ENCODE measurements around the gene UBE3A. TPM values are rescaled to one million over a fixed set of nuclear protein-coding genes. Genes with fewer than 3 reads are reported as not detected.

The UBE3A gene
- total RNA-seq, 1 experiment from 2014 or later: 104 TPM

DNA sequence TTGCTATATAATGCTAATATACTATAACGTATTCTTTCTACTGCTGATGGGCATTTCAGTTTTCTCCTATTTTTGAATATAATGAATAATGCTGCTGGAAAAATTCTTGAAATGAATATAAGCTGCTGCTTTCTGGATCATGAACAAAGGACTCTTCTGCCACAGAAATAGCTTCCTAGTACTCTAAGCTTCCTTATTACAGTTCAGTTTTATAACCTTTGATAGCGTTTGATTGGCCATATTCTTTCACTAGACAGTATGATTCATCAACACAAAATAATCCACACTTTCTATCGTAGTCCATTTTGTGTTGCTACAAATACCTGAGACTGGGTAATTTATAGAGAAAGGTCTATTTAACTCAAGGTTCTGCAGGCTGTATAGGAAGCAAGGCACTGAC is 16.4 kb upstream of the UBE3A start:
- H3K9me2 ChIP-seq (ENCODE audit: insufficient read depth): no peaks in the 10 kb centered on the region
- intact Hi-C loops (cut with micrococcal nuclease): loop anchor here (10.0 kb wide), 1 partner anchor 150 kb away; no protein-coding TSS in a partner anchor

DNA sequence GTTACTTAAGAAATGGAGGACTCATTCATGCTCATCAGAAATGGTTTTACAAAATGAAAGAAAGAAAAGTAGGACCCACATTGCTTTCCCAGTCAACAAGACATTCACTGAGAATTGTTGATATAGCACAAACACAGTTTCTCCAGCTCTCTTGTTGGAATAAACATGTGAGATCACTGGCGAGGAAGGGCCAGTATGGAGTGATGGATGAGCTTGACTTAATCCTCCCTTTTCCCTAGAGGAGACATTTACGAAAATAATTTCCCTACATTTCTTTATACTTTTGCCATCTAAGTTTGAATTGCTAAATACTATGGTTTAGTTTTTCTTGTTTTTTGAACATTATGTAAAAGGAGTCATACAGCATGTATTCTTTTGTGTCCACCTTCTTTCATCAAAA is 15.9 kb upstream of the UBE3A start:
- ChIA-PET RAD21 (ENCODE audit: low non-redundant PET in 1 of 2, low total read pairs in 2 of 2, uncharacterized antibody in 2 of 2, unreplicated experiment in 2 of 2) (no interaction called here), POLR2A (no interaction called here), CTCF (no interaction called here)
- Histone ChIP-seq H3K9me2 (ENCODE audit: insufficient read depth) (no peaks in the 10 kb centered on the region), H3K9ac (ENCODE audit: low read length) (no peak overlapping the region), H2AFZ (ENCODE audit: low read depth, low read length, poor library complexity, severe bottlenecking) (no peak overlapping the region), H3K79me2 (ENCODE audit: insufficient read depth, low read length) (no peaks in the 10 kb centered on the region), H3K4me2 (ENCODE audit: low read length) (no peak overlapping the region), H3K36me3 (ENCODE audit: control insufficient read depth in 1 of 2, insufficient read depth in 2 of 2, low read length in 2 of 2) (no peaks in the 10 kb centered on the region), H3K9me3 (ENCODE audit: control insufficient read depth in 1 of 2, insufficient read depth in 1 of 2, low read depth in 1 of 2, low read length in 2 of 2) (peaks cover 9 to 11% of the 10 kb centered on the region in 2 experiments; a peak in 2 of 4 replicates), H3K4me1 (ENCODE audit: control insufficient read depth in 1 of 2, insufficient read depth in 2 of 2, low read length in 2 of 2) (no peaks in the 10 kb centered on the region), H4K20me1 (ENCODE audit: insufficient read depth) (no peaks in the 10 kb centered on the region), H3K4me3 (replicated peaks in 1 of 2; ENCODE audit: low read depth in 1 of 2, low read length in 2 of 2) (no peak overlapping the region), H3K27me3 (ENCODE audit: insufficient read depth, low read length) (no peaks in the 10 kb centered on the region), H3K27ac (ENCODE audit: low read depth, low read length) (no peak overlapping the region)
- BruUV-seq (replicated peaks): no TSS peak
- DNase-seq (ENCODE audit: low read depth, low spot score) (no peak), ATAC-seq (no peak)
- TF ChIP-seq ZNF274 (IDR thresholded peaks at IDR 0.05; ENCODE audit: low read depth, low read length) (no peak), RAD21 (IDR thresholded peaks at IDR 0.05; ENCODE audit: low read depth) (no peak), ZFX (IDR thresholded peaks at IDR 0.05) (no peak), SIN3A (IDR thresholded peaks at IDR 0.05; ENCODE audit: low read depth) (no peak), POLR2A (IDR thresholded peaks at IDR 0.05; ENCODE audit: borderline replicate concordance, extremely low read depth, insufficient read depth, insufficient read length) (no peak), CEBPB (IDR thresholded peaks at IDR 0.05; ENCODE audit: low read depth) (no peak), TCF7L2 (IDR thresholded peaks at IDR 0.05; ENCODE audit: borderline replicate concordance, extremely low read depth, insufficient read depth, insufficient read length) (no peak), EGR1 (IDR thresholded peaks at IDR 0.05; ENCODE audit: low read depth) (no peak), SP1 (IDR thresholded peaks at IDR 0.05; ENCODE audit: low read depth) (no peak), EZH2phosphoT487 (IDR thresholded peaks at IDR 0.05; ENCODE audit: borderline replicate concordance) (no peak), FOSL1 (IDR thresholded peaks at IDR 0.05; ENCODE audit: low read depth) (no peak), JUND (IDR thresholded peaks at IDR 0.05) (no peak), POLR2AphosphoS5 (IDR thresholded peaks at IDR 0.05; ENCODE audit: low read depth, low read length) (no peak), ELF1 (IDR thresholded peaks at IDR 0.05; ENCODE audit: borderline replicate concordance, low read depth) (no peak)
- TF ChIP-seq, protein P1, sequence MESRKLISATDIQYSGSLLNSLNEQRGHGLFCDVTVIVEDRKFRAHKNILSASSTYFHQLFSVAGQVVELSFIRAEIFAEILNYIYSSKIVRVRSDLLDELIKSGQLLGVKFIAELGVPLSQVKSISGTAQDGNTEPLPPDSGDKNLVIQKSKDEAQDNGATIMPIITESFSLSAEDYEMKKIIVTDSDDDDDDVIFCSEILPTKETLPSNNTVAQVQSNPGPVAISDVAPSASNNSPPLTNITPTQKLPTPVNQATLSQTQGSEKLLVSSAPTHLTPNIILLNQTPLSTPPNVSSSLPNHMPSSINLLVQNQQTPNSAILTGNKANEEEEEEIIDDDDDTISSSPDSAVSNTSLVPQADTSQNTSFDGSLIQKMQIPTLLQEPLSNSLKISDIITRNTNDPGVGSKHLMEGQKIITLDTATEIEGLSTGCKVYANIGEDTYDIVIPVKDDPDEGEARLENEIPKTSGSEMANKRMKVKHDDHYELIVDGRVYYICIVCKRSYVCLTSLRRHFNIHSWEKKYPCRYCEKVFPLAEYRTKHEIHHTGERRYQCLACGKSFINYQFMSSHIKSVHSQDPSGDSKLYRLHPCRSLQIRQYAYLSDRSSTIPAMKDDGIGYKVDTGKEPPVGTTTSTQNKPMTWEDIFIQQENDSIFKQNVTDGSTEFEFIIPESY (IDR thresholded peaks at IDR 0.05; ENCODE audit: extremely low read depth, insufficient replicate concordance, low read length): no peak
- TF ChIP-seq, protein P2, sequence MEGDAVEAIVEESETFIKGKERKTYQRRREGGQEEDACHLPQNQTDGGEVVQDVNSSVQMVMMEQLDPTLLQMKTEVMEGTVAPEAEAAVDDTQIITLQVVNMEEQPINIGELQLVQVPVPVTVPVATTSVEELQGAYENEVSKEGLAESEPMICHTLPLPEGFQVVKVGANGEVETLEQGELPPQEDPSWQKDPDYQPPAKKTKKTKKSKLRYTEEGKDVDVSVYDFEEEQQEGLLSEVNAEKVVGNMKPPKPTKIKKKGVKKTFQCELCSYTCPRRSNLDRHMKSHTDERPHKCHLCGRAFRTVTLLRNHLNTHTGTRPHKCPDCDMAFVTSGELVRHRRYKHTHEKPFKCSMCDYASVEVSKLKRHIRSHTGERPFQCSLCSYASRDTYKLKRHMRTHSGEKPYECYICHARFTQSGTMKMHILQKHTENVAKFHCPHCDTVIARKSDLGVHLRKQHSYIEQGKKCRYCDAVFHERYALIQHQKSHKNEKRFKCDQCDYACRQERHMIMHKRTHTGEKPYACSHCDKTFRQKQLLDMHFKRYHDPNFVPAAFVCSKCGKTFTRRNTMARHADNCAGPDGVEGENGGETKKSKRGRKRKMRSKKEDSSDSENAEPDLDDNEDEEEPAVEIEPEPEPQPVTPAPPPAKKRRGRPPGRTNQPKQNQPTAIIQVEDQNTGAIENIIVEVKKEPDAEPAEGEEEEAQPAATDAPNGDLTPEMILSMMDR (IDR thresholded peaks at IDR 0.05 in 2 of 3, conservative IDR thresholded peaks at IDR 0.05 in 1 of 3; ENCODE audit: borderline replicate concordance in 1 of 3, insufficient read depth in 1 of 3, low read depth in 2 of 3, low read length in 2 of 3): no peak
- intact Hi-C loops (cut with micrococcal nuclease): loop anchor here (10.0 kb wide), 1 partner anchor 150 kb away; no protein-coding TSS in a partner anchor

More for the DNA sequence above, 16.4 kb upstream of the UBE3A start:
- no TSS peak for BruUV-seq (replicated peaks)
- no peak for TF ChIP-seq FOSL1 (IDR thresholded peaks at IDR 0.05; ENCODE audit: low read depth)
- TF ChIP-seq EZH2phosphoT487 (IDR thresholded peaks at IDR 0.05; ENCODE audit: borderline replicate concordance): no peak
- RAD21 ChIA-PET (ENCODE audit: low non-redundant PET in 1 of 2, low total read pairs in 2 of 2, uncharacterized antibody in 2 of 2, unreplicated experiment in 2 of 2): no interaction called here
- POLR2A ChIA-PET: no interaction called here
- Histone ChIP-seq H3K4me1 (ENCODE audit: control insufficient read depth in 1 of 2, insufficient read depth in 2 of 2, low read length in 2 of 2) (no peaks in the 10 kb centered on the region), H3K4me2 (ENCODE audit: low read length) (no peak overlapping the region), H3K36me3 (ENCODE audit: control insufficient read depth in 1 of 2, insufficient read depth in 2 of 2, low read length in 2 of 2) (no peaks in the 10 kb centered on the region), H4K20me1 (ENCODE audit: insufficient read depth) (no peaks in the 10 kb centered on the region), H3K9ac (ENCODE audit: low read length) (no peak overlapping the region), H3K27me3 (ENCODE audit: insufficient read depth, low read length) (no peaks in the 10 kb centered on the region), H3K9me3 (ENCODE audit: control insufficient read depth in 1 of 2, insufficient read depth in 1 of 2, low read depth in 1 of 2, low read length in 2 of 2) (peaks cover 9 to 11% of the 10 kb centered on the region in 2 experiments; a peak in 2 of 4 replicates), H3K4me3 (replicated peaks in 1 of 2; ENCODE audit: low read depth in 1 of 2, low read length in 2 of 2) (no peak overlapping the region), H3K79me2 (ENCODE audit: insufficient read depth, low read length) (no peaks in the 10 kb centered on the region), H3K27ac (ENCODE audit: low read depth, low read length) (no peak overlapping the region), H2AFZ (ENCODE audit: low read depth, low read length, poor library complexity, severe bottlenecking) (no peak overlapping the region)
- DNase-seq (ENCODE audit: low read depth, low spot score) (no peak), ATAC-seq (no peak)
- CTCF ChIA-PET: no interaction called here
